IPS-NIHi11 (cell line): ENCODE measurements around the gene TRIM49.
"Not testable (repeated sequence)": the region's sequence is repeated elsewhere in the genome, so short reads cannot be mapped to it uniquely, and the experiment has no call there.

Experiments
- DNase-seq: peaks from one replicate; pipeline ENCODE4 v3.0.0; 2012; ENCODE audit warnings: mixed read lengths, low spot score

TRIM49 gene, protein sequence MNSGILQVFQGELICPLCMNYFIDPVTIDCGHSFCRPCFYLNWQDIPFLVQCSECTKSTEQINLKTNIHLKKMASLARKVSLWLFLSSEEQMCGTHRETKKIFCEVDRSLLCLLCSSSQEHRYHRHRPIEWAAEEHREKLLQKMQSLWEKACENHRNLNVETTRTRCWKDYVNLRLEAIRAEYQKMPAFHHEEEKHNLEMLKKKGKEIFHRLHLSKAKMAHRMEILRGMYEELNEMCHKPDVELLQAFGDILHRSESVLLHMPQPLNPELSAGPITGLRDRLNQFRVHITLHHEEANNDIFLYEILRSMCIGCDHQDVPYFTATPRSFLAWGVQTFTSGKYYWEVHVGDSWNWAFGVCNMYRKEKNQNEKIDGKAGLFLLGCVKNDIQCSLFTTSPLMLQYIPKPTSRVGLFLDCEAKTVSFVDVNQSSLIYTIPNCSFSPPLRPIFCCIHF

GRCh38 chr11:89808475-89808874 lies at the start of gene TRIM49:
Gene TRIM49 (minus strand): TSS chr11:89808575. CDS start chr11:89804469, 4,106 bp downstream.
- DNase-seq, result not testable (repeated sequence)

GRCh38 chr11:89826694-89827093 lies 18.3 kb upstream of the TRIM49 start:
- DNase-seq, result not testable (repeated sequence)

DNA sequence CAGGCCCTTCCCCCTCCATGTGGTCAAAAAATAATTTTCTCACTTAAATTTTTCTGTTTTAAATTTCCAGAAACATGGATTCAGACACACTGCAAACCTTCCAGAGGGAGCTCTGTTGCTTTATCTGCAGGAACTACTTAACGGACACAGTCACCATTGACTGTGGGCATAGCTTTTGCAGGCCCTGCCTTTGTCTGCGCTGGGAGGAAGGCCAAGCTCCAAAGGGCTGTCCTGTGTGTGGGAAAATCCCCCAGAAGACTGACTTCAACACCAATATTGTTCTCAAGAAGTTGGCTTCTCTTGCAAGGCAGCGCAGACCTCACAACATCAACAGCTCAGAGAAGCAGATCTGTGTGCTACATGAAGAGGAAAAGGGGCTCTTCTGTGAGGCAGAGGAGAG lies 11.6 kb upstream of the TRIM49 start:
- DNase-seq, result not testable (repeated sequence)

DNA sequence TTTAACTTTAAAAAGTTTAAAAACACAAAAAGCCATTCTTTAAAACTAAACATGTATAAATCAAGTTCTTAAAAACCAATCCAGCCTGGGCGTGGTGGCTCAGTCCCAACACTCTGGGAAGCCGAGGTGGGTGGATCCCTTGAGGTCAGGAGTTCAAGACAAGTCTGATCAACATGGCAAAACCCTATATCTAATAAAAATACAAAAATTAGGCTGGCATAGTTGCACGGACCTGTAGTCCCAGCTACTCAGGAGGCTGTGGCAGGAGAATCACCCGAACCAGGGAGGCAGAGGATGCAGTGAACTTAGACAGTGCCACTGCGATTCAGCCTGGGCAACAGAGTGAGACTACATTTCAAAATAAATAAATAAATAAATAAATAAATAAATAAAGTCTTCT lies 5.2 kb upstream of the TRIM49 start:
- not testable (repeated sequence) for DNase-seq

DNA sequence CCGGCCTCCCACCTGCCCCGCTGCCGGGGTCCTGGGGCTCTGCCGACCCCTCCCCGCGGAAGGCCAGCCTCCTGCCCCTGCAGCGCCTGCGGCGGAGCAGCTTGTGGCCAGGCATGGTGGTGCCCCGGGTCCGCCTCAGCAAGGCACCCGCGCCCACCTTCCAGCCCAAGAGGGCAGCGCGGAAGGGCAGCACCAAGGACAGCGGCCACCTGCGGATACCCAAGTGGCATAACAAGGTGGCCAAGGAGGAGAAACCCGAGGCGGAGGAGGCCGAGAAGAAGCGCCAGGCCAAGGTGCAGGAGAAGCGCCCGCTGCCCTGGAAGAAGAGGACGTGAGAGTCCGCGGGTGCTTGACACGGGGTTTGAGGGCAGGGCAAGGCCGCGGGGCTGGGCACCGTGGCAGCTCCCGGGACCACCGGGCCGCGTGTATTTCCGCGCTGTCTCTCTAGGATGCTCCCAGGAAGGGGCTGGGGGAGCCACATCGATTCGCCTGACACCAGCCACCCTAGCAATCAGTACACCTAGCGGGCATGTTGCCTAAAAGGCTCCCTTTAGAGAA lies 20.8 kb downstream of the TRIM49 start:
- DNase-seq, result not testable (repeated sequence)

GRCh38 chr11:89785726-89786125 lies 22.6 kb downstream of the TRIM49 start:
- not testable (repeated sequence) for DNase-seq

GRCh38 chr11:89750822-89751221 lies 57.6 kb downstream of the TRIM49 start:
- DNase-seq, result not testable (repeated sequence)
